GM19397 (cell line): Measurements from ENCODE around the gene LPO.

ENCODE experiments used
- ATAC-seq: cut with Tn5 transposase; IDR thresholded peaks from one replicate; pipeline ENCODE4 v1.9.1; 2021; ENCODE audit warnings: mild to moderate bottlenecking, moderate library complexity; ENCODE audit not compliant: unreplicated experiment

Gene LPO

GRCh38 chr17:58302919-58303585, 64.7 kb downstream of the LPO start:
- no peak for ATAC-seq

DNA sequence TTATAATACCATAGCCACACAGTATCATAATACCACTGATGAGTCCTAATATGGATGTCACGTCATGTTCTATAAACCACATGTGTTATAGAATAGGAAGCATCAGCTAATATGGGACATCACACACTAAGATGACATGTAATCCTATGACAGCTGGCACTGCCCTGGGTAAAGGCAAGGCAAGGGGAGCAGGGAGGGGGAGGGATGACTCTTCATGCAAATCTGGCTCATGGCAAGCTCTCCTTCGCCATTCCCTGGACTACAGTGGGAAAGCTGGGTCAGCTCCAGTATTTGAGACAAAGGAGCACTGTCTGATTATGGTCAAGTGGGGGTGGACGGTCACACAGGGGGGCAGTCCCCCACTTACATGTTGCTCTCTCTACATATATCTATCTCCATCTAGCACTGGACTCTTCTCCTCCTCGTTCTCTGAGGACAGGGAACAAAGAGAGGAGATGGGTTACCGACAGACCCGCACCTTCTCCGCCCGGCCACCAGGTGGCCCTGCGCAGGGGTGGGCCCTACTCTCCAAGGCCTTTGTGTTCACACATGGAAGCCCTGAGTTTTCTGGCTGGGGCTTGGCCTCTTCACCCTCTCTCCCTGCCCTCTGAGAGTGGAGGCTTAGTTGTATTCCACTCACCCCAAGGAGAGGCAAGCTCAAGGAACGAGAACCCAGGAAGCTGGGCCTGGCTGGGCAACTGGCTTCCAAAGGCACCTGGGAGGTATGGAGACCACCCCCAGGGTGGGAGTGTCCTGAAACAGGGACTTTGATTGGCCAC, 65.8 kb downstream of the LPO start:
- no peak for ATAC-seq

DNA sequence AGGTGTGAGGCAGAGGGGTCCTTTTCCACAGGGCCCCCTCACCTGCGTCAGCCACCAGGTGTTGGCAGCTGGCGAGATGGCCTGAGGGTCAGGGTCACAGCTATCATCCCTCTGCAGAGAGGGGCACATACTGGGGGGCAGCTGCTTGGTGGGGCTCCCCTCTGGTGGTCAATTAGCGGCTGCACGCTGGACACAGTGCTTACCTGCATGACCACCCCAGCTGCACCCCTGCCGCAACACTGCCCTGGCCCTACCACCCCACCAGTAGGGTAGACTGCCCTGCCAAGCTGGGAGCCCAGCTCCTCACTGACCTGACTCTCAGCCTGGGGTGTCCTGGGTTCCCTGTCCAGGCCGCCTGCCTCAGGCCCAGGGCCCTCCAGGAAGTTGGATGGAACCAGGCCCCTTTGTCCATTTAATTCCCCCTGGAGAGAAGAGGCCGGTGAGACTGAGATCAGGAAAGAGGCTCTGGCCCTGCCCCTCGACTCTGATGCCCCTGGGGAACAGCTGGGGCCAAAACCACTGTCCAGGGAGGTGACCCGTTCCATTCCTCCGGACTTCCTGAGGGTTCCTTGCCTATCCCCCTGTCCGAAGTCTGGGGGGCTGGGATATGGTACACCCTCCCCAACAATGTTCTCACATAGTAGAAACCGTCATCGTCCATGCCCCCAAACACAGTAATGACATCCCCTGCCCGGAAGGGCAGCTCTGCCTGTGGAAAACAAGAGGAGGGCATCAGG, 66.5 kb downstream of the LPO start:
- ATAC-seq, result no peak

DNA sequence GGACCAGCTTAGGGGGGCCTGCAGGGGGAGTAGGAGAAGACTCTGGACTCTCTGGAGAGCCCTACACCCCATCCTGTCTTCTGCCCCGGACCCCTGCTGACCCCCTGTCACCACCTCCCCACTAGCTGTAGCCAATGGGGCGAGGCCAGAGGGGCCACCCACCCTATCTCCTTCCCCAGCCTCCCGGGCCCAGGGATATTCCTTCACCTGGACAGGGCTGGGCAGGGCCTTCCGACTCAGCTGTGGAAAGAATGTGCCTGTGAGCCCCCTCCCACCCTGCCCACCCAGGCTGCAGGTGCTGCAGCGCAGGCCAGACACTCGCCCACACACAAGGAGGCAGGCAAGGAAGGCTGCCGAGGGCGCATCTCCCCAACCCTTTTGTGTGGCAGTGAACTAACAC, 67.2 kb downstream of the LPO start:
- no peak for ATAC-seq

- no peak for ATAC-seq
Observed at GRCh38 chr17:58306131-58306951, 68.0 kb downstream of the LPO start.

DNA sequence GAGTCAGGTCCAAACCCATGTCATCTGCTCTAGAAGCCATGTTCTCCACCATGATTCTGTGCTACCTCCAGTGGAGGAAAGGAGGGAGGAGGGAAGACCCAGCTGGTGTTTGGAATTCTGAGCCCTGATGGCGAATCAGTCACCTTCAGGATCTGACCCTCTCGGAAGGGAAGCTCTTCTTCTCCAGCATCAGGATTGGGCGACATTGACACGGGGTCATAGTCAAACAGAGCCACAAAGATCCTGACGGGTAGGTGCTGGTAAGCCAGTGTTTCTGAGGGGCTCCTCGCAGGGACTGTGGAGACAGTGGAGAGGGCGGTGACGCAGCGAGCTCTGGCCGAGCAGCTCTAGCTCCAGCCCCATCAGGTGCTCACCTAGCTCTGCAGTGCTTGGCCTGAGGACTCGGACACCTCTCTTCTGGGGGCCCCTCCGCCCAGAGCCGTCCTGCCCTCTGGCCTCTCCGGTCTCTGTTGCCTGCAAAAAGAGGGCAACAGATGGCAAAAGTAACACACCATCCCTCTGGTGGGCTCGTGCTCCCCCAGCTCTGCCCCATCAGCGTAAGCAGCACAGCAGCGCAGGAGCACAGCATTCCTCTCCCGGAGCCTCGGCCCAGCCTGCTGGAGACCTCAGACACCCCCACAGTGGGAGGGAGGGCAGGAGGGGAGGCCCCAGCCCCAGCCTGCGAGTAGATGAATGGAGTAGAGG, 69.2 kb downstream of the LPO start:
- no peak for ATAC-seq

DNA sequence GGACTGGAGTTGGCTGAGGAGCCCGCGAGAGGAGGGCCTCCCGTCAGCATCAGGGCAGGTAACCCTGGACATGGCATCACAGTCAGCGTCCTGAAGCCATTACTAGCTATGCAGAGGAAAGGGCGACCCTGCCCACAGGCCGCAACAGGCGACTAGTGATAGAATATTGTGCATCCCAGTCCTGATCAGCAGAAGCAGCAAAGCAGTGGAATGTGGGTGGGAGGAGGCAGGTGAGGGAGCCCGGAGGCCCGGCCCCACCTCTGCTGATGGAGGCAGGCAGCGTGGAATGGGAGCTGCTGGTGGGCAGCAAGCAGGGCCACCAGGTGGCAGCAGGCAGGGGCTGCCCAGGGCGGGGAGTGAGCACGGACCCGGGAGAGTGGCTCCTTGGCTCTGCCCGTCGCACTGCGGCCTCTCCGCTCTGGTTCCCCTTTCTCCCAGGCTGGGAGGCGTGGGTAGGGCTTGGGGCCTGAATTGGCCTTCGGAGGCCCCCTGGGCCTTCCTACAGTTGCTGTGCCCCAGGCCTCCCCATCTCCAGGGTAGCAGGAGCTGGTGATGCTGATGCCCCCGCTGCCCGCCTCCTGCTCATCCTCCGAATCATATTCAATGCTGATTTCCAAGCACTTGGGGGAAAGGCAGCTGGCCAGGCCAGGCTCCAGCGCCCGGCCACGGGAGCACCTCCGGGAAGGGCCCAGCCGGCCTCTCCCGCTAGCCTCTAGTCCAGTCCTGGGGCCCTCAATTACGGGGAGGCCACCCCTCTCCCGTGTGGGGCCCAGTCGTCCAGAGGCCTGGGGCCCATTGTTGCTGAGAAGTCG, 70.0 kb downstream of the LPO start:
- no peak for ATAC-seq

DNA sequence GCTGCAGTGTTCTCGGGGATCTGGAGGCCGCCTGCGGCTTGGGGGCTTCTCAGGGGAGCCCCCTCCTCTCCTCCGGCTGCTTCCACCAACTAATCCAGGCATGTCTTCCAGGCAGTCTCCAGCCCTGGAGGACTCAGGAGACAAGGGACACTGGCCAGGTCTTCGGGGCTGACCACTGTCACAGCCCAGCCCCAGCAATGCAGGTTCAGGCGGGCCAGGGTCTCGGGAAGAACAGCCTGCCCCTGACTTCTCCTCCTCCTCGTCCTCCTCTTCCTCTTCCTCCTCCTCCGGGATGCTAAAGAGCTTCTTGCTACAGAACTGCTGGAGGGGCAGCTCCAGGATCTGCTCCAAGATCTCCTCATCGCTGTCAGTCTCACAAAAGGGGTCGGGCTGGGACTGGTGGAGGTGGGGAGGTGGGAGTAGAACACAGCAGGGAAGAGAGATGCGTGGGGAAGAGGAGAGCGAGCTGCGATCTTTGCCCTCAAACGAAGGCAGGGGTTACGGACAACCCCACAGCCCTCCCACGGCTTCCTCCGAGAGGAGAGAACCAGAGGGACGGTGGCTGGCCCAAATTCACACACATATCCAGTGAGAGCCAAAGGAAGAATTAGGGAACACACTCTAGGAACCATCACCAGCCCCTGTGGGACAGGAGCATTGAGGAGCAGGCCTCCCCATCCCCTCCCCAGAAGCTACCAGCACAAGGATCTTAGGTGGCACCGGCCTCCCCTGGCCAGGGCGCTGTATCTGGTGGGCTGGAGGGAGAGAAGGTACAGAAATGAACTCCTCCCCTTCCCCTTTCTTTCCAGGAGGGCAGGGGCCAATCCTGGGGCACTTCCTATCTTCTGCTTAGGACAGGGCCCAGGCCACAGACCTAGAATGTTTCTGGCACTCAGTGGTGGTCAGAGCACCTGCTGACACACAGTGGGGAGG, 70.9 kb downstream of the LPO start:
- no peak for ATAC-seq

GRCh38 chr17:58309918-58310259, 71.5 kb downstream of the LPO start:
- no peak for ATAC-seq

DNA sequence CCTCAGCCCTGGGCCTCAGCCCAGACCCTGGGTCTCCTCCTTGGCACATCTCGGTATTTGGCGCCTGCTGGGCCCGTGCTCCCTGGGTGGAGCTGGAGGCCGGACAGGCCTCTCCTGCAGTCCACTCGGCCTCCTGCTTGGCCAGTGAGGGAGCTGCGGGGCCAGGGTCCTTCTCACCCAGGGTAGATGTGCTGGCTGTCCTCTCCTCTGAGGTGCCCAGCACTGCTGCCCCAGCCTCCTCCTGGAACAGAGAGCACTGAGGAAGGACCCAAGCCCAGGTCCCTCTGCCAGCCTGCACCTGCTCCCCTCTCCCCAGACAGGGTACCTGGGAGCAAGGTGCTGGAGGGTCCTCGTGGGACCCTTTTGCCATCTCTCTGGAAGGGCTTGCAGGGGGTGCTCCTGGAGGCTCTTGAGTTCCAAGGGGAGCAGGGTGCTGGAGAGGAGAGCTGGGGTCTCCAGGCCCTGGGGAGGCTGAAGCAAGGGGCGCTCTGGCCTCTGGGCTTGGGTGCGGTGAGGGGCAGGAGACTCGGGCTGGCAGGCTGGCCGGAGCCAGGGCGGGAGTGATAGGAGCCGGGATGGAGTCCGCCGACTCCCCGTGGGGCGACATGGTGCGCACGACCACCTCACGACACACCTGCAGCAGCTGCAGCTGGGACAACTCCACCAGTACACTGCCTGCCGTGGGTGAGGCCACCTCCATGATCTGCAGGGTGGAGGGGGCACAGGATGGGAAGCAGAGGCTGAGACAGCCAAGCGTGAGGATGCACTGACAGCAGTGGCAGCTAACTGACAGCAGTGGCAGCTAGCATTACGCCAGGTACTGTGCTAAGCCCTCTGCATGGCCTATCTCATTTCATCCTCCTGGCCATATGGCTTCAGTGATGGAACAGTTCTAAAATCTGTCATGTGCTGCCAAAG, 72.4 kb downstream of the LPO start:
- ATAC-seq, result no peak

- no peak for ATAC-seq
Observed at GRCh38 chr17:58311429-58311894, 73.1 kb downstream of the LPO start.

- no peak for ATAC-seq
Observed at GRCh38 chr17:58312021-58312630, 73.7 kb downstream of the LPO start.

- no peak for ATAC-seq
Observed at GRCh38 chr17:58312829-58313228, 74.4 kb downstream of the LPO start.

GRCh38 chr17:58313815-58314705, 75.7 kb downstream of the LPO start:
- no peak for ATAC-seq

- no peak for ATAC-seq
Observed at GRCh38 chr17:58314706-58315015, 76.3 kb downstream of the LPO start.

DNA sequence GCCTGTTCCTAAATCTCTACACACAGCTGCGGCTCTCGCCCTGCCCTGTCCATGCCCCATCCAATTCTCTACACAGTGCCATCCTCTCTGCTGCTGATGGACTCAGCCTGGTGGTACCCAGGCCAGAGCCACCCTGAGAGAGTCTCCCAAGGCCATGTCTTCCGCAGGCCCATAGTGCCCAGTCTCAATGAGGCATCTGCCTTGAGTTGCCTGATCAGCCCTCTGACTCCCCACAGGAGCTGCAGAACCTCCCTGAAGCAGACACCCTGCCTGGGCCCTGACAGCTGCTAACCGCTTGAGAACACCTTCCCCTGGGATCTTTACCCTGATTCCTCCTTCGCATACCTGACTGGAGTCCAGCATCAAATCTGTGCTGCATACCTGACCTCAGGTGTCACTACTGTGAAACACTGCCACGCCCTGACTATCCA, 76.9 kb downstream of the LPO start:
- no peak for ATAC-seq
